GM13976 (cell line): ENCODE measurements around the gene PHACTR1.

Experiments
- DNase-seq: peaks from one replicate; pipeline ENCODE4 v3.0.0; 2012; ENCODE audit warnings: low spot score
- CTCF ChIP-seq: IDR thresholded peaks from 2 replicates; pipeline ENCODE4 v1.5.1; 2012; ENCODE audit warnings: borderline replicate concordance, mild to moderate bottlenecking; ENCODE audit not compliant: insufficient read depth; ENCODE audit errors: extremely low read depth, missing control alignments, control extremely low read depth
- in situ Hi-C: fragments of 300-500 bp; cut with MboI; formaldehyde crosslinking; loops from one replicate; pipeline ENCODE4 v1.12.0; 2022; ENCODE audit warnings: low sequenced_read_pairs, mixed read lengths, inconsistent platforms; ENCODE audit not compliant: unreplicated experiment

PHACTR1 gene

DNA sequence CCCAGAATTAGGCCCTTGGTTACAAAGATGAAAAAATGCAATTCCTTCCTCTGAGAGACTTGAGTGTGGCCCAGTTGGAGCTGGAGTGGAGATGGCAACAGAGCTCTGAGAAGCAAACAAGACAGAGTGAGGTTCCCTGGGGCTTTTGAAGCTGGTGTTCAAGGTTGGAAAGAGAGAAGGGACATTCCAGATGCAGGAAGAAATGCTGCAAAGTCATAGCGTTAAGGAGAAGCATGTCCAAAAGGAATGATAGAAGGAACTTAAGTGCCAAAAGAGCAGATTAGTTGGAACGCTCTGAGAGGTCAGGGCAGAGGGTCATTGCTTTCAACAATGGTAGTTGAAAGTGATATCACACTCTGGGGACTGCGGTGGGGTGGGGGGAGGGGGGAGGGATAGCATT is 360.0 kb downstream of the PHACTR1 start:
- in situ Hi-C loops = no loop called here
- TF ChIP-seq CTCF = no peak

GRCh38 chr6:13077117-13077516 is 360.6 kb downstream of the PHACTR1 start:
- TF ChIP-seq CTCF = no peak
- in situ Hi-C loops = no loop called here
- DNase-seq = no peak

More for the DNA sequence above, 360.0 kb downstream of the PHACTR1 start:
- no peak for DNase-seq

DNA sequence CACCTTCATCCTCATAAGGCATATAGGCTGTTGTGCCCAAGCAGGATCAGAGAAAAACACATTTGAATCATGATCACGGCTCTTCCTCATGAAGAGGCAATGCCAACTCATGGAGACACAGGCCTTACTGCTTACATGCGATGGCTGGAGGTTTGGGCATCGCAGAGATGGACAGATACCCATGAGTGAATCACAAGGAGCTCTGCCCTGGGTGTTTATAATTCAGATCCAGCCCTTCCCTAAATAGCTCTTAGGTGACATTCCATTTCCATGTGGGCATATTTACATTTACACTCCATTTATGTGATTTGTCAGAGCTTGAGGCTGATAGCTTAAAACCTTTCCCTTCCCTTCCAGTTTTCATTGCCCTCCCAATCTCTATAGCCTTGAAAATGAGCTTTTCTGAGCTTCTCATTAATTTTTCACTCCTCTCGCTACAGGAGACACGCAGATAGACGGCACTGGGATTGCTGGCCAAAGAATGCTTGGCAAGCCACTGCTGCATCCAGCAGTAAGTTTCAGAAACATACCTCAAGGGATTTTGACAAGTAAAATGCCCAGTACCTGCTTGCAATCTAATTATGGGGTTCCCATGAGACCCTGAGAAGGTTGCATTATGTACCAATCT is 362.6 kb downstream of the PHACTR1 start:
- no peak for DNase-seq
- in situ Hi-C loops = no loop called here
- no peak for TF ChIP-seq CTCF

GRCh38 chr6:13080462-13081188 is 364.1 kb downstream of the PHACTR1 start:
- in situ Hi-C loops = no loop called here
- no peak for TF ChIP-seq CTCF
- no peak for DNase-seq

DNA sequence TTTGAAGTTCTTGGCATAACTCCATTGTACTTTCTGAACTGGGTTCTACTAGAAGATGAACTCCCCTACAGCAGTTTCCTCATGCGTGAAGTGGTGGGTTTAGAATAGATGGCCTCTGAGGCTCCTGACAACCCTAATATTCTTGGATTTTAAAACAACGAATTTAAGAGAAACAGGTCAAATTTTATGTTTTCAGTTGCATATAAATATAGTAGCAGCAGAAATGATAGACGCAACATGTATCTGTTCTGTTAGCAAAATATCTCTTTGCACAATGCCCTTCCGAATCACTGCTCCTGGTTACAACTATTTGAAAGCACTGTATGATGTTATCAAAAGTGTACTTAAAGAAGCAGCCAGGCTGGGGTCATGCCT is 364.6 kb downstream of the PHACTR1 start:
- TF ChIP-seq CTCF = no peak
- in situ Hi-C loops = no loop called here
- DNase-seq = no peak

DNA sequence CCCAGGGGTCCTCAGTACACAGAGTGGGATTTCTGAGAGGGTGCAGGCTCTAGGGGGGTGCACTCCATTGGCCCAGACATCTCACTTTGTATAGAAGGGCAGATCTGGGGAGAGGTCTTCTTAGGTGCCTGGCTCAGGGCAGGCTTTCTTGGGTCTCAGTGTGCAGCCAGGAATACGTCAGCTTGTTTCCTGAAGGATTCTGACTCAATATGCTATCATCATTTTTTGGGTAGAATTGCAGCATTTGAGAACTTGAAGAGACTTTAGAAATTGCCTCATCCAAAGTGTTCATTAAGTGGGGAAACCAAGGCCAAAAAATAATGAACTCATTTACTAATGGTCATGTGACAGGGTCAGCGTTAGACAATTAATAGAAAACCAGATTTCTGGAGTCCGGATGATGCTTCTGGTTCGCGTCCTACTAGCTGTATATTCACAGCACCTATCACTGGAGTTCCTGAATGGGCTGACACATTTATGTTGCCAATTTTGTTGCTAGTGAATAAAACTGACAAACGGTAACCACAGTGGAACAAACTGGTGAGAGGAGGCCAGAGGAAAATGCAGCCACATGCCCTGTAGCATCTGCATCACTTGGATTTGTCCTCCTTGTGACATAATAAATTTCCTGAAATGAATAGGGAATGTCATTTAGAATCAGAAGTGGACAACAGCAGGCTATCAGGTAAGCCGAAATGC is 372.9 kb downstream of the PHACTR1 start:
- no peak for DNase-seq
- in situ Hi-C loops = no loop called here
- no peak for TF ChIP-seq CTCF
